Measurements from ENCODE around the gene SRP68.

DNA sequence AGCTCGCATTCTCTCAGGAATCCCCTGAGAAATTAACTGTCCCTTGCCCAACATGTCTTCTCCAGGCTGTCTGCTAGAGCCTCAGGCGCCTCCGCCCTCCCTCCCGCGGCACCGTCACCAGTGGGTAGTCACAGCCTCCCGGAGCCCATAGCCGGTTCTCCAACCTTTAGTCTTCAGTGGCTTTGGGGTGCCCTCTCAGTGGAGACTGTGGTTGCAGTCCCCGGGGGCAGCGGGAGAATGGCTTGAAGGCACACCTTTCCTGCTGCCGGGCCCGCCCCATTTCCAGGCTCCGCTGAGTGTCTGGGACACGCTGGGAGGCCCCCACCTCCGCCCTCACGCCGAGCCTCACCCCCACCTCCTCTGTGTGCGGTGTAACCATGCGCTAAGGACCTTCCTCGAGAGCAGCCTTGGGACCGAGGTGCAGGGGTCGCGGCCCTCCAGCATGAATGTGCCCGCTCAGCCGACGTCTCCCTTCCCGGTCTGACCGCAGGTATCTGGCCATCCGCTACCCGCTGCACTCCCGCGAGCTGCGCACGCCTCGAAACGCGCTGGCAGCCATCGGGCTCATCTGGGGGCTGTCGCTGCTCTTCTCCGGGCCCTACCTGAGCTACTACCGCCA is 3.9 kb upstream of the SRP68 start:
- TF ChIP-seq CTCF (IDR thresholded peaks at IDR 0.05) (no peak), POLR2A (IDR thresholded peaks at IDR 0.05) (no peak)

Data from Peyer's patch (tissue), 4 donors.